Measurements from ENCODE around the gene SPNS2.
A peak's percentile ranks its signal among the peaks of the same experiment; 100 is the strongest.

Gene SPNS2

GRCh38 chr17:4536259-4536741 lies 37.6 kb downstream of the SPNS2 start:
- Histone ChIP-seq H2AK5ac (ENCODE audit: low read length) (no peak overlapping the region), H4K8ac (ENCODE audit: low read depth, low read length) (no peak overlapping the region)
- no CpG with 5 or more reads among the region's 19 CpGs for WGBS (ENCODE audit: extremely low coverage, insufficient coverage, low lambda C conversion rate)

GRCh38 chr17:4536742-4537411 lies 38.2 kb downstream of the SPNS2 start:
- no peaks in the 10 kb centered on the region for H3K79me1 ChIP-seq (ENCODE audit: low read length)
- DNase-seq = peak; percentile 34
- peaks cover 3% of the 10 kb centered on the region for H3K4me1 ChIP-seq (ENCODE audit: control insufficient read depth, low read depth, low read length)
- H4K8ac ChIP-seq (ENCODE audit: low read depth, low read length) = no peak overlapping the region
- no peak overlapping the region for H2AK5ac ChIP-seq (ENCODE audit: low read length)
- H4K5ac ChIP-seq (ENCODE audit: low read length) = no peak overlapping the region
- no peak overlapping the region for H3K18ac ChIP-seq (ENCODE audit: low read length)
- no CpG with 5 or more reads among the region's 18 CpGs for WGBS (ENCODE audit: extremely low coverage, insufficient coverage, low lambda C conversion rate)
- no peak overlapping the region for H2BK15ac ChIP-seq (replicated peaks; ENCODE audit: low read depth)
- no peaks in the 10 kb centered on the region for H3K79me2 ChIP-seq (ENCODE audit: control insufficient read depth, insufficient read depth, low read length)
- H3K4me3 ChIP-seq (ENCODE audit: low read length) = no peak overlapping the region
- H3K27ac ChIP-seq (ENCODE audit: low read depth, low read length) = no peak overlapping the region
- H3K56ac ChIP-seq (ENCODE audit: low read length) = peak overlapping the region; percentile 12
- no peaks in the 10 kb centered on the region for H3K27me3 ChIP-seq (ENCODE audit: insufficient read depth, low read length, poor library complexity)
- H3K36me3 ChIP-seq (ENCODE audit: control insufficient read depth, insufficient read depth, low read length) = peaks cover 11% of the 10 kb centered on the region
- no peak overlapping the region for H3K4ac ChIP-seq (ENCODE audit: low read depth, low read length)
- H2BK5ac ChIP-seq (ENCODE audit: low read length) = no peak overlapping the region
- H3K9ac ChIP-seq (ENCODE audit: low read length) = no peak overlapping the region
- H3K4me2 ChIP-seq (ENCODE audit: low read length) = no peak overlapping the region
- H3K23ac ChIP-seq (ENCODE audit: low read length) = no peak overlapping the region
- no peak overlapping the region for H2BK120ac ChIP-seq (ENCODE audit: low read depth, low read length)

More at GRCh38 chr17:4536259-4536741, 37.6 kb downstream of the SPNS2 start:
- Histone ChIP-seq H2BK15ac (replicated peaks; ENCODE audit: low read depth) (no peak overlapping the region), H3K23ac (ENCODE audit: low read length) (peak overlapping the region; percentile 80), H3K4me3 (ENCODE audit: low read length) (no peak overlapping the region), H2BK5ac (ENCODE audit: low read length) (no peak overlapping the region), H3K18ac (ENCODE audit: low read length) (no peak overlapping the region), H3K36me3 (ENCODE audit: control insufficient read depth, insufficient read depth, low read length) (peaks cover 7% of the 10 kb centered on the region), H3K27me3 (ENCODE audit: insufficient read depth, low read length, poor library complexity) (no peaks in the 10 kb centered on the region), H3K4me2 (ENCODE audit: low read length) (peak overlapping the region; percentile 44), H3K9ac (ENCODE audit: low read length) (peak overlapping the region; percentile 61), H3K56ac (ENCODE audit: low read length) (peak overlapping the region; percentile 76), H3K79me1 (ENCODE audit: low read length) (no peaks in the 10 kb centered on the region), H3K79me2 (ENCODE audit: control insufficient read depth, insufficient read depth, low read length) (no peaks in the 10 kb centered on the region), H4K5ac (ENCODE audit: low read length) (no peak overlapping the region), H2BK120ac (ENCODE audit: low read depth, low read length) (no peak overlapping the region), H3K27ac (ENCODE audit: low read depth, low read length) (no peak overlapping the region), H3K4ac (ENCODE audit: low read depth, low read length) (no peak overlapping the region), H3K4me1 (ENCODE audit: control insufficient read depth, low read depth, low read length) (peaks cover 3% of the 10 kb centered on the region)
- DNase-seq = peak; percentile 65

- DNase-seq = no peak
- H3K27me3 ChIP-seq (ENCODE audit: insufficient read depth, low read length, poor library complexity) = no peaks in the 10 kb centered on the region
- H3K4ac ChIP-seq (ENCODE audit: low read depth, low read length) = no peak overlapping the region
- no peak overlapping the region for H4K5ac ChIP-seq (ENCODE audit: low read length)
- WGBS (ENCODE audit: extremely low coverage, insufficient coverage, low lambda C conversion rate) = no CpG with 5 or more reads among the region's 19 CpGs
- no peak overlapping the region for H2BK120ac ChIP-seq (ENCODE audit: low read depth, low read length)
- no peak overlapping the region for H3K23ac ChIP-seq (ENCODE audit: low read length)
- no peak overlapping the region for H2BK5ac ChIP-seq (ENCODE audit: low read length)
- no peak overlapping the region for H3K27ac ChIP-seq (ENCODE audit: low read depth, low read length)
- H2BK15ac ChIP-seq (replicated peaks; ENCODE audit: low read depth) = no peak overlapping the region
- no peak overlapping the region for H3K4me2 ChIP-seq (ENCODE audit: low read length)
- peaks cover 15% of the 10 kb centered on the region for H3K36me3 ChIP-seq (ENCODE audit: control insufficient read depth, insufficient read depth, low read length)
- no peak overlapping the region for H3K56ac ChIP-seq (ENCODE audit: low read length)
- no peak overlapping the region for H3K9ac ChIP-seq (ENCODE audit: low read length)
- H4K8ac ChIP-seq (ENCODE audit: low read depth, low read length) = no peak overlapping the region
- H3K4me1 ChIP-seq (ENCODE audit: control insufficient read depth, low read depth, low read length) = peaks cover 3% of the 10 kb centered on the region
- H3K18ac ChIP-seq (ENCODE audit: low read length) = no peak overlapping the region
- no peak overlapping the region for H3K4me3 ChIP-seq (ENCODE audit: low read length)
- no peaks in the 10 kb centered on the region for H3K79me1 ChIP-seq (ENCODE audit: low read length)
- no peak overlapping the region for H2AK5ac ChIP-seq (ENCODE audit: low read length)
- H3K79me2 ChIP-seq (ENCODE audit: control insufficient read depth, insufficient read depth, low read length) = no peaks in the 10 kb centered on the region
These were observed 39.0 kb downstream of the SPNS2 start for GRCh38 chr17:4537451-4538235.

GRCh38 chr17:4538236-4539002 lies 39.7 kb downstream of the SPNS2 start:
- Histone ChIP-seq H3K23ac (ENCODE audit: low read length) (no peak overlapping the region), H4K8ac (ENCODE audit: low read depth, low read length) (no peak overlapping the region), H3K4me3 (ENCODE audit: low read length) (no peak overlapping the region), H3K4me2 (ENCODE audit: low read length) (no peak overlapping the region), H3K27ac (ENCODE audit: low read depth, low read length) (no peak overlapping the region), H3K27me3 (ENCODE audit: insufficient read depth, low read length, poor library complexity) (no peaks in the 10 kb centered on the region), H3K36me3 (ENCODE audit: control insufficient read depth, insufficient read depth, low read length) (peaks cover 18% of the 10 kb centered on the region), H2BK5ac (ENCODE audit: low read length) (no peak overlapping the region), H3K4me1 (ENCODE audit: control insufficient read depth, low read depth, low read length) (peaks cover 3% of the 10 kb centered on the region), H3K79me2 (ENCODE audit: control insufficient read depth, insufficient read depth, low read length) (no peaks in the 10 kb centered on the region), H3K18ac (ENCODE audit: low read length) (no peak overlapping the region), H2BK120ac (ENCODE audit: low read depth, low read length) (no peak overlapping the region), H2AK5ac (ENCODE audit: low read length) (no peak overlapping the region), H4K5ac (ENCODE audit: low read length) (no peak overlapping the region), H3K56ac (ENCODE audit: low read length) (no peak overlapping the region), H3K4ac (ENCODE audit: low read depth, low read length) (no peak overlapping the region), H3K9ac (ENCODE audit: low read length) (no peak overlapping the region), H2BK15ac (replicated peaks; ENCODE audit: low read depth) (no peak overlapping the region), H3K79me1 (ENCODE audit: low read length) (no peaks in the 10 kb centered on the region)
- WGBS (ENCODE audit: extremely low coverage, insufficient coverage, low lambda C conversion rate) = no CpG with 5 or more reads among the region's 13 CpGs
- DNase-seq = no peak

DNA sequence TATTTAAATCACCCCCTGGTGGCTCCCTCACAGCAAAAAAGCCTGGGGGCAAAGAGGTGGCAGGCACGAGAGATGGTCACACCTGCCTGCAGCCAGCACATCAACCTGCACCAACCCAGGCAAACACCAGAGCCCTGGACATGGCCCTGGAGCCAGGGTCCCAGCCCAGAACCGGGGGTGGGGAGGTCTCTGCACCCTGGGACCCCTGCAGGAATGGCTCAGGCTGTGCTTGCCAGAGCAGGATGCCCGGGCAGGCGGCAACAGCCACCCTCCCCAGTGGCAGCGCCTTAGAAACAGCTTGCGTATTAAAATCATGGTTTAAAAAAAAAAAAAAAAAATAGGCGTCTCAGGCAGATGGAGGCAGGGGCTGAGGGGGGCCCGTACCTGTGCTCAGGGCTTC lies 40.3 kb downstream of the SPNS2 start:
- Histone ChIP-seq H3K27ac (ENCODE audit: low read depth, low read length) (no peak overlapping the region), H4K8ac (ENCODE audit: low read depth, low read length) (no peak overlapping the region), H3K4me3 (ENCODE audit: low read length) (no peak overlapping the region), H3K4ac (ENCODE audit: low read depth, low read length) (no peak overlapping the region), H2AK5ac (ENCODE audit: low read length) (no peak overlapping the region), H3K9ac (ENCODE audit: low read length) (no peak overlapping the region), H3K23ac (ENCODE audit: low read length) (no peak overlapping the region), H3K36me3 (ENCODE audit: control insufficient read depth, insufficient read depth, low read length) (peaks cover 18% of the 10 kb centered on the region), H3K4me2 (ENCODE audit: low read length) (no peak overlapping the region), H3K56ac (ENCODE audit: low read length) (no peak overlapping the region), H2BK5ac (ENCODE audit: low read length) (no peak overlapping the region), H2BK15ac (replicated peaks; ENCODE audit: low read depth) (no peak overlapping the region), H2BK120ac (ENCODE audit: low read depth, low read length) (no peak overlapping the region), H3K79me2 (ENCODE audit: control insufficient read depth, insufficient read depth, low read length) (no peaks in the 10 kb centered on the region), H3K79me1 (ENCODE audit: low read length) (no peaks in the 10 kb centered on the region), H3K4me1 (ENCODE audit: control insufficient read depth, low read depth, low read length) (peaks cover 3% of the 10 kb centered on the region), H3K18ac (ENCODE audit: low read length) (no peak overlapping the region), H4K5ac (ENCODE audit: low read length) (no peak overlapping the region), H3K27me3 (ENCODE audit: insufficient read depth, low read length, poor library complexity) (no peaks in the 10 kb centered on the region)
- no CpG with 5 or more reads among the region's 8 CpGs for WGBS (ENCODE audit: extremely low coverage, insufficient coverage, low lambda C conversion rate)
- DNase-seq = no peak

All from mesendoderm (in vitro differentiated cells).